ENCODE measurements around the gene SYNPO.

SYNPO gene

GRCh38 chr5:150608991-150609390 lies 31.5 kb upstream of the SYNPO start:
- no peak for DNase-seq

GRCh38 chr5:150609843-150610584 lies 30.4 kb upstream of the SYNPO start:
- no peak for DNase-seq

GRCh38 chr5:150611026-150611425 lies 29.4 kb upstream of the SYNPO start:
- DNase-seq, result no peak

GRCh38 chr5:150612405-150612804 lies 28.1 kb upstream of the SYNPO start:
- no peak for DNase-seq

GRCh38 chr5:150612905-150613670 lies 27.4 kb upstream of the SYNPO start:
- no peak for DNase-seq

GRCh38 chr5:150613991-150614660 lies 26.3 kb upstream of the SYNPO start:
- no peak for DNase-seq

GRCh38 chr5:150614661-150615060 lies 25.8 kb upstream of the SYNPO start:
- DNase-seq, result no peak

- DNase-seq, result no peak
Observed at GRCh38 chr5:150615141-150615699, 25.2 kb upstream of the SYNPO start.

- no peak for DNase-seq
Observed at GRCh38 chr5:150616024-150616470, 24.4 kb upstream of the SYNPO start.

- DNase-seq, result no peak
Observed at GRCh38 chr5:150616506-150616905, 24.0 kb upstream of the SYNPO start.

- no peak for DNase-seq
Observed at GRCh38 chr5:150618163-150618562, 22.3 kb upstream of the SYNPO start.

GRCh38 chr5:150618588-150619281 lies 21.7 kb upstream of the SYNPO start:
- DNase-seq, result no peak

GRCh38 chr5:150619359-150620230 lies 20.9 kb upstream of the SYNPO start:
- DNase-seq, result no peak

- DNase-seq, result no peak
Observed at GRCh38 chr5:150621301-150621700, 19.2 kb upstream of the SYNPO start.

- no peak for DNase-seq
Observed at GRCh38 chr5:150622157-150622556, 18.3 kb upstream of the SYNPO start.

- DNase-seq, result no peak
Observed at GRCh38 chr5:150623152-150623877, 17.1 kb upstream of the SYNPO start.

- DNase-seq, result no peak
Observed at GRCh38 chr5:150623878-150624216, 16.6 kb upstream of the SYNPO start.

GRCh38 chr5:150624334-150625163 lies 15.9 kb upstream of the SYNPO start:
- DNase-seq, result no peak

- DNase-seq, result no peak
Observed at GRCh38 chr5:150625164-150625535, 15.3 kb upstream of the SYNPO start.
